Neural cell (in vitro differentiated cells): ENCODE data around the gene MOB2. TPM values are rescaled to one million over a fixed set of nuclear protein-coding genes. Genes with fewer than 3 reads are reported as not detected.

ENCODE experiments used
- H2AFZ ChIP-seq: fragments of 200-600, 300-800 bp; sonication (generic), shearing (Covaris generic); 2 replicates; pipeline ENCODE4 v1.6.0; 2014; ENCODE audit warnings: low read depth, mild to moderate bottlenecking, antibody characterized with exemption, low read length, moderate library complexity
- H3F3A ChIP-seq: fragments of 200-600 bp; shearing (Covaris generic); 2 replicates; pipeline ENCODE4 v1.6.1; 2016; ENCODE audit warnings: mild to moderate bottlenecking, moderate library complexity, mixed read lengths, antibody characterized with exemption, low read length; ENCODE audit not compliant: insufficient read depth, poor library complexity, severe bottlenecking
- H3K27ac ChIP-seq: fragments of 200-600, 300-800 bp; sonication (generic), shearing (Covaris generic); 2 replicates; pipeline ENCODE4 v1.5.1; 2014; ENCODE audit warnings: mild to moderate bottlenecking, low read length, moderate library complexity
- H3K27me3 ChIP-seq: fragments of 300-800, 200-600 bp; sonication (generic), shearing (Covaris generic); 2 replicates; pipeline ENCODE4 v1.6.0; 2014; ENCODE audit warnings: mild to moderate bottlenecking, low read depth, low read length, moderate library complexity; ENCODE audit not compliant: insufficient read depth
- H3K36me3 ChIP-seq: fragments of 300-800, 200-600 bp; sonication (generic), shearing (Covaris generic); 2 replicates; pipeline ENCODE4 v1.5.1; 2014; ENCODE audit warnings: mild to moderate bottlenecking, antibody characterized with exemption, low read length, moderate library complexity; ENCODE audit not compliant: insufficient read depth
- H3K4me2 ChIP-seq: fragments of 300-800, 200-600 bp; sonication (generic), shearing (Covaris generic); 2 replicates; pipeline ENCODE4 v1.6.0; 2014; ENCODE audit warnings: mild to moderate bottlenecking, low read length
- H3K4me3 ChIP-seq: fragments of 300-800, 200-600 bp; sonication (generic), shearing (Covaris generic); 2 replicates; pipeline ENCODE4 v1.5.1; 2014; ENCODE audit warnings: mild to moderate bottlenecking, low read length, moderate library complexity
- H3K79me2 ChIP-seq: fragments of 200-600 bp; shearing (Covaris generic); replicated peaks from 2 replicates; pipeline ENCODE4 v1.6.0; 2014; ENCODE audit warnings: mild to moderate bottlenecking, low read length, moderate library complexity; ENCODE audit not compliant: insufficient read depth
- H3K9ac ChIP-seq: fragments of 300-800, 200-600 bp; sonication (generic), shearing (Covaris generic); 2 replicates; pipeline ENCODE4 v1.6.1; 2016; ENCODE audit warnings: mild to moderate bottlenecking, low read length, mixed read lengths
- H3K9me2 ChIP-seq: fragments of 200-600 bp; shearing (Covaris generic); 2 replicates; pipeline ENCODE4 v1.6.1; 2016; ENCODE audit warnings: mild to moderate bottlenecking, low read length, mixed read lengths; ENCODE audit not compliant: insufficient read depth
- H3K9me3 ChIP-seq: fragments of 200-600, 300-800 bp; sonication (generic), shearing (Covaris generic); 2 replicates; pipeline ENCODE4 v1.6.1; 2016; ENCODE audit warnings: mild to moderate bottlenecking, mixed run types, low read length, moderate library complexity, mixed read lengths
- H4K20me1 ChIP-seq: fragments of 200-600 bp; shearing (Covaris generic); 2 replicates; pipeline ENCODE4 v1.6.1; 2016; ENCODE audit warnings: mild to moderate bottlenecking, mixed run types; ENCODE audit not compliant: insufficient read depth
- CTCF ChIP-seq: fragments of 450-650 bp; IDR thresholded peaks from 2 replicates; pipeline ENCODE4 v1.5.1; 2014; ENCODE audit warnings: antibody characterized with exemption, mild to moderate bottlenecking, moderate library complexity; ENCODE audit not compliant: poor library complexity, severe bottlenecking
- EP300 ChIP-seq: fragments of 450-650 bp; conservative IDR thresholded peaks from 2 replicates; pipeline ENCODE4 v1.6.1; 2014; ENCODE audit warnings: antibody characterized with exemption, mild to moderate bottlenecking, moderate library complexity; ENCODE audit not compliant: poor library complexity, severe bottlenecking
- EZH2 ChIP-seq: fragments of 200-600, 300-800 bp; shearing (Covaris generic), sonication (generic); IDR thresholded peaks from 2 replicates; pipeline ENCODE4 v1.6.1; 2014; ENCODE audit warnings: antibody characterized with exemption, low read length, borderline replicate concordance, mild to moderate bottlenecking; ENCODE audit not compliant: insufficient read depth, poor library complexity, severe bottlenecking
- MXI1 ChIP-seq: fragments of 450-650 bp; conservative IDR thresholded peaks from 2 replicates; pipeline ENCODE4 v1.6.1; 2014; ENCODE audit warnings: antibody characterized with exemption, mild to moderate bottlenecking; ENCODE audit not compliant: poor library complexity, severe bottlenecking
- POLR2AphosphoS5 ChIP-seq: IDR thresholded peaks from 2 replicates; pipeline ENCODE4 v1.6.1; 2012
- RAD21 ChIP-seq: fragments of 450-650 bp; conservative IDR thresholded peaks from 2 replicates; pipeline ENCODE4 v1.6.1; 2014; ENCODE audit warnings: antibody characterized with exemption, mild to moderate bottlenecking, moderate library complexity
- REST ChIP-seq: IDR thresholded peaks from 2 replicates; pipeline ENCODE4 v1.6.1; 2012; ENCODE audit warnings: borderline replicate concordance
- SMC3 ChIP-seq: fragments of 450-650 bp; conservative IDR thresholded peaks from 2 replicates; pipeline ENCODE4 v1.6.1; 2014; ENCODE audit warnings: antibody characterized with exemption, mild to moderate bottlenecking, moderate library complexity; ENCODE audit not compliant: poor library complexity
- TAF1 ChIP-seq: IDR thresholded peaks from 2 replicates; pipeline ENCODE4 v1.6.1; 2012; ENCODE audit warnings: low read depth
- polyA plus RNA-seq: library from polyadenylated mRNA; depleted of rRNA; stranded (reverse); fragments of >200 nt; gene quantifications from 2 replicates; pipeline ENCODE4 v1.2.3, GENCODE V29; 2014

MOB2 gene
- polyA plus RNA-seq, 1 donor from 2014 or later, result 33.2 TPM

GRCh38 chr11:1517117-1518005 is 30.8 kb upstream of the MOB2 start:
- Histone ChIP-seq H3K36me3 (no peaks in the 10 kb centered on the region), H2AFZ (no peak overlapping the region), H3K9me3 (no peaks in the 10 kb centered on the region), H3K79me2 (no peaks in the 10 kb centered on the region), H3K9ac (no peak overlapping the region), H4K20me1 (no peaks in the 10 kb centered on the region), H3K4me3 (no peak overlapping the region), H3K27me3 (no peaks in the 10 kb centered on the region), H3K9me2 (no peaks in the 10 kb centered on the region), H3F3A (no peaks in the 10 kb centered on the region), H3K27ac (no peak overlapping the region), H3K4me2 (no peak overlapping the region)
- TF ChIP-seq MXI1, result no peak
- no peak for TF ChIP-seq EZH2
- no peak for TF ChIP-seq RAD21
- TF ChIP-seq REST, result no peak
- TF ChIP-seq CTCF, result no peak
- no peak for TF ChIP-seq SMC3
- TF ChIP-seq TAF1, result no peak
- no peak for TF ChIP-seq EP300
- TF ChIP-seq POLR2AphosphoS5, result no peak

GRCh38 chr11:1516273-1517067 is 29.9 kb upstream of the MOB2 start:
- TF ChIP-seq MXI1 (no peak), CTCF (no peak), REST (no peak), POLR2AphosphoS5 (no peak), EP300 (no peak), TAF1 (no peak)
- Histone ChIP-seq H3K27ac (no peak overlapping the region), H3K4me3 (no peak overlapping the region), H3K79me2 (no peaks in the 10 kb centered on the region), H3K9me2 (no peaks in the 10 kb centered on the region), H4K20me1 (no peaks in the 10 kb centered on the region), H3K36me3 (no peaks in the 10 kb centered on the region), H3K4me2 (no peak overlapping the region), H3K9ac (no peak overlapping the region), H3F3A (no peaks in the 10 kb centered on the region), H3K27me3 (no peaks in the 10 kb centered on the region), H2AFZ (no peak overlapping the region), H3K9me3 (no peaks in the 10 kb centered on the region)
